Gastrocnemius medialis (tissue), 4 donors: ENCODE data around the gene PCDH9.

Experiments used
- CTCF ChIP-seq, 5 experiments: fragments of 450-650 bp in 3 of 5; fragments of 200-600 bp in 2 of 5; sonication (generic) in 2 of 5; IDR thresholded peaks in 4 of 5; conservative IDR thresholded peaks in 1 of 5; 1 replicate in 4 of 5; 2 replicates in 1 of 5; pipeline ENCODE4 v1.5.1; 2016 to 2019; ENCODE audit warnings: antibody characterized with exemption in 5 of 5, mild to moderate bottlenecking in 3 of 5, moderate library complexity in 3 of 5
- POLR2A ChIP-seq, 2 donors: fragments of 450-650 bp; IDR thresholded peaks; one replicate each; pipeline ENCODE4 v1.6.1; 2017; ENCODE audit warnings: antibody characterized with exemption in 2 of 2, mild to moderate bottlenecking in 2 of 2, moderate library complexity in 2 of 2

GRCh38 chr13:67064920-67065319, 165.2 kb downstream of the PCDH9 start:
- TF ChIP-seq POLR2A (IDR thresholded peaks at IDR 0.05) = no peak
- no peak for TF ChIP-seq CTCF (IDR thresholded peaks at IDR 0.05 in 4 of 5, conservative IDR thresholded peaks at IDR 0.05 in 1 of 5)
